Loucy (cell line): Measurements from ENCODE around the gene B3GAT1.

ENCODE experiments used
- H2AFZ ChIP-seq: fragments of 200-600 bp; sonication (generic); 2 replicates; pipeline ENCODE4 v1.6.0; 2016; ENCODE audit warnings: antibody characterized with exemption, mild to moderate bottlenecking, low read length, moderate library complexity
- H3F3A ChIP-seq: fragments of 200-600 bp; 2 replicates; pipeline ENCODE4 v1.6.0; 2016; ENCODE audit warnings: antibody characterized with exemption, low read depth, mild to moderate bottlenecking
- H3K27me3 ChIP-seq: fragments of 200-600 bp; sonication (generic); 2 replicates; pipeline ENCODE4 v1.6.1; 2014; ENCODE audit warnings: low read length, mild to moderate bottlenecking; ENCODE audit not compliant: insufficient read depth, poor library complexity, severe bottlenecking
- H3K36me3 ChIP-seq: fragments of 200-600 bp; sonication (generic); 2 replicates; pipeline ENCODE4 v1.6.1; 2016; ENCODE audit warnings: low read length; ENCODE audit not compliant: insufficient read depth
- H3K4me1 ChIP-seq: fragments of 200-600 bp; sonication (generic); 2 replicates; pipeline ENCODE4 v1.5.1; 2014; ENCODE audit warnings: low read length, mild to moderate bottlenecking; ENCODE audit not compliant: insufficient read depth, poor library complexity, severe bottlenecking
- H3K4me2 ChIP-seq: fragments of 200-600 bp; sonication (generic); 2 replicates; pipeline ENCODE4 v1.6.0; 2014; ENCODE audit warnings: antibody characterized with exemption, low read length, low read depth, mild to moderate bottlenecking; ENCODE audit not compliant: poor library complexity, severe bottlenecking
- H3K4me3 ChIP-seq: fragments of 200-600 bp; sonication (generic); 2 replicates; pipeline ENCODE4 v1.5.1; 2014; ENCODE audit warnings: low read length, mild to moderate bottlenecking, mixed read lengths; ENCODE audit not compliant: poor library complexity, severe bottlenecking
- H3K79me2 ChIP-seq: fragments of 200-600 bp; sonication (generic); 2 replicates; pipeline ENCODE4 v1.6.1; 2014; ENCODE audit warnings: low read length; ENCODE audit not compliant: insufficient read depth
- H3K9ac ChIP-seq: fragments of 200-600 bp; sonication (generic); 2 replicates; pipeline ENCODE4 v1.6.0; 2014; ENCODE audit warnings: mild to moderate bottlenecking, low read depth, low read length, moderate library complexity; ENCODE audit not compliant: poor library complexity, severe bottlenecking
- H3K9me2 ChIP-seq: fragments of 200-600 bp; sonication (generic); replicated peaks from 2 replicates; pipeline ENCODE4 v1.6.1; 2016; ENCODE audit warnings: low read depth, low read length, mixed read lengths
- H3K9me3 ChIP-seq: fragments of 200-600 bp; sonication (generic); 2 replicates; pipeline ENCODE4 v1.6.1; 2014; ENCODE audit warnings: mild to moderate bottlenecking, antibody characterized with exemption, low read length, low read depth; ENCODE audit not compliant: insufficient read depth
- H4K20me1 ChIP-seq: fragments of 200-600 bp; sonication (generic); 2 replicates; pipeline ENCODE4 v1.6.0; 2014; ENCODE audit warnings: antibody characterized with exemption, low read length, mild to moderate bottlenecking; ENCODE audit not compliant: insufficient read depth, poor library complexity, severe bottlenecking
- CTCF ChIP-seq: fragments of 200-600 bp; sonication (generic); conservative IDR thresholded peaks from 2 replicates; pipeline ENCODE4 v1.5.1; 2014; ENCODE audit warnings: mild to moderate bottlenecking, antibody characterized with exemption, low read length
- EZH2phosphoT487 ChIP-seq: fragments of 200-600 bp; IDR thresholded peaks from 2 replicates; pipeline ENCODE4 v1.6.1; 2018; ENCODE audit warnings: antibody characterized with exemption, mild to moderate bottlenecking, moderate library complexity, borderline replicate concordance

B3GAT1 gene

GRCh38 chr11:134363161-134363560, 48.9 kb downstream of the B3GAT1 start:
- Histone ChIP-seq H3K79me2 (no peaks in the 10 kb centered on the region), H3K9ac (no peak overlapping the region), H3K36me3 (no peaks in the 10 kb centered on the region), H3K9me3 (no peaks in the 10 kb centered on the region), H3K4me1 (peaks cover 22% of the 10 kb centered on the region), H4K20me1 (no peaks in the 10 kb centered on the region), H3K4me2 (no peak overlapping the region), H3F3A (no peaks in the 10 kb centered on the region), H2AFZ (no peak overlapping the region), H3K27me3 (no peaks in the 10 kb centered on the region), H3K4me3 (no peak overlapping the region), H3K9me2 (no peaks in the 10 kb centered on the region)
- TF ChIP-seq CTCF (no peak), EZH2phosphoT487 (no peak)

GRCh38 chr11:134362192-134362901, 49.7 kb downstream of the B3GAT1 start:
- H4K20me1 ChIP-seq, result no peaks in the 10 kb centered on the region
- H3K4me3 ChIP-seq, result no peak overlapping the region
- no peaks in the 10 kb centered on the region for H3K27me3 ChIP-seq
- no peak overlapping the region for H3K9ac ChIP-seq
- H3K79me2 ChIP-seq, result no peaks in the 10 kb centered on the region
- no peaks in the 10 kb centered on the region for H3K9me2 ChIP-seq
- H3F3A ChIP-seq, result no peaks in the 10 kb centered on the region
- H3K36me3 ChIP-seq, result no peaks in the 10 kb centered on the region
- no peak overlapping the region for H3K4me2 ChIP-seq
- no peak overlapping the region for H2AFZ ChIP-seq
- no peaks in the 10 kb centered on the region for H3K9me3 ChIP-seq
- peaks cover 22% of the 10 kb centered on the region for H3K4me1 ChIP-seq
- TF ChIP-seq CTCF (no peak), EZH2phosphoT487 (no peak)

- no peaks in the 10 kb centered on the region for H3F3A ChIP-seq
- no peaks in the 10 kb centered on the region for H3K79me2 ChIP-seq
- H4K20me1 ChIP-seq, result no peaks in the 10 kb centered on the region
- H3K4me3 ChIP-seq, result no peak overlapping the region
- peaks cover 22% of the 10 kb centered on the region for H3K4me1 ChIP-seq
- no peak overlapping the region for H3K9ac ChIP-seq
- H3K9me3 ChIP-seq, result no peaks in the 10 kb centered on the region
- H3K27me3 ChIP-seq, result no peaks in the 10 kb centered on the region
- H3K36me3 ChIP-seq, result no peaks in the 10 kb centered on the region
- no peak overlapping the region for H2AFZ ChIP-seq
- no peak overlapping the region for H3K4me2 ChIP-seq
- TF ChIP-seq CTCF (no peak), EZH2phosphoT487 (no peak)
- H3K9me2 ChIP-seq, result no peaks in the 10 kb centered on the region
Measured at GRCh38 chr11:134361661-134362060, 50.4 kb downstream of the B3GAT1 start.
